HG03521 (cell line): ENCODE results near the gene HNRNPA2B1.
"Not testable (repeated sequence)": the region's sequence is repeated elsewhere in the genome, so short reads cannot be mapped to it uniquely, and the experiment has no call there.

Source experiments
- ATAC-seq: cut with Tn5 transposase; IDR thresholded peaks from one replicate; pipeline ENCODE4 v1.9.1; 2021; ENCODE audit warnings: mild to moderate bottlenecking, moderate library complexity; ENCODE audit not compliant: unreplicated experiment

The HNRNPA2B1 gene

GRCh38 chr7:26198133-26198780 lies 2.3 kb downstream of the HNRNPA2B1 start:
- no peak for ATAC-seq

- ATAC-seq: no peak
Measured at GRCh38 chr7:26197153-26198115, 3.1 kb downstream of the HNRNPA2B1 start.

- ATAC-seq: no peak
Measured at GRCh38 chr7:26195867-26196657, 4.5 kb downstream of the HNRNPA2B1 start.

GRCh38 chr7:26195182-26195581 lies 5.4 kb downstream of the HNRNPA2B1 start:
- ATAC-seq: no peak

GRCh38 chr7:26194764-26195163 lies 5.8 kb downstream of the HNRNPA2B1 start:
- ATAC-seq: not testable (repeated sequence)

GRCh38 chr7:26193432-26194207 lies 6.9 kb downstream of the HNRNPA2B1 start:
- ATAC-seq: no peak

GRCh38 chr7:26192485-26193087 lies 8.0 kb downstream of the HNRNPA2B1 start:
- no peak for ATAC-seq

- no peak for ATAC-seq
Measured at GRCh38 chr7:26191974-26192479, 8.5 kb downstream of the HNRNPA2B1 start.

- ATAC-seq: no peak
Measured at GRCh38 chr7:26191233-26191973, 9.1 kb downstream of the HNRNPA2B1 start.

GRCh38 chr7:26190417-26190869 lies 10.1 kb downstream of the HNRNPA2B1 start:
- ATAC-seq: no peak

GRCh38 chr7:26189697-26190096 lies 10.8 kb downstream of the HNRNPA2B1 start:
- ATAC-seq: no peak

GRCh38 chr7:26188957-26189541 lies 11.5 kb downstream of the HNRNPA2B1 start:
- ATAC-seq: no peak

GRCh38 chr7:26188206-26188956 lies 12.2 kb downstream of the HNRNPA2B1 start:
- no peak for ATAC-seq

- ATAC-seq: no peak
Measured at GRCh38 chr7:26187380-26188205, 13.0 kb downstream of the HNRNPA2B1 start.

GRCh38 chr7:26186364-26187311 lies 13.9 kb downstream of the HNRNPA2B1 start:
- ATAC-seq: no peak

- ATAC-seq: no peak
Measured at GRCh38 chr7:26185844-26186180, 14.7 kb downstream of the HNRNPA2B1 start.
